ENCODE data around the gene ASAH2. TPM values are rescaled to one million over a fixed set of nuclear protein-coding genes. Genes with fewer than 3 reads are reported as not detected.

The ASAH2 gene
- under 1 TPM; 0.11 to 0.81 (median 0.69) TPM for total RNA-seq

DNA sequence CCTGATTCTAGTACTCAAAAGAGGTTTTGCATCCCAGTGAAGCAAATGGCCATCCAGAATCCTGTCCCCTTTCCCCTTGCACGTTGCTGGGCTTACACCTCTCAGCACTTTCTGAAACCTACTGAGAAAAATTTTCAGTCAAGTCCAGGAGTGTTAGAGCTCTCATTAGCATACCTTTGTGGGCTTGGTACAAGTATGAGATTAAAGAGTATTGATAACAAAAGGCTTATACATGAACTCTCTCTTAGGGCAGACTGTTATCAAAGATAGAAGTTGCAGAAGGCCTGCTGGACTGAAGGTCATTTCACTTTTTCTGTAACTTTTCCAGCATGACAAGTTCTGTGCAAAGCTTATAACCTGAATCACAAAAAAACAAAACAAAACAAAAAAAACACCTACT, at the start of gene ASAH2:
Gene ASAH2 (minus strand): TSS at position 123 of the 400 bp plus-strand sequence. CDS start 2,906 bp downstream, outside the sequence.
- Histone ChIP-seq H3K9me3 (no peaks in the 10 kb centered on the region), H3K27ac (no peak within 1 kb of the TSS), H3K4me1 (no peaks in the 10 kb centered on the region), H3K4me3 (replicated peaks in 1 of 3) (no peak within 1 kb of the TSS), H3K27me3 (no peaks in the 10 kb centered on the region), H3K36me3 (no peaks in the 10 kb centered on the region)
- intact Hi-C loops (cut with DNase I) = no loop called here
- 23 to 43% methylated on average over 1 of the region's 1 CpG for WGBS, 2 donors
- no peak for DNase-seq
- TF ChIP-seq, protein P1, sequence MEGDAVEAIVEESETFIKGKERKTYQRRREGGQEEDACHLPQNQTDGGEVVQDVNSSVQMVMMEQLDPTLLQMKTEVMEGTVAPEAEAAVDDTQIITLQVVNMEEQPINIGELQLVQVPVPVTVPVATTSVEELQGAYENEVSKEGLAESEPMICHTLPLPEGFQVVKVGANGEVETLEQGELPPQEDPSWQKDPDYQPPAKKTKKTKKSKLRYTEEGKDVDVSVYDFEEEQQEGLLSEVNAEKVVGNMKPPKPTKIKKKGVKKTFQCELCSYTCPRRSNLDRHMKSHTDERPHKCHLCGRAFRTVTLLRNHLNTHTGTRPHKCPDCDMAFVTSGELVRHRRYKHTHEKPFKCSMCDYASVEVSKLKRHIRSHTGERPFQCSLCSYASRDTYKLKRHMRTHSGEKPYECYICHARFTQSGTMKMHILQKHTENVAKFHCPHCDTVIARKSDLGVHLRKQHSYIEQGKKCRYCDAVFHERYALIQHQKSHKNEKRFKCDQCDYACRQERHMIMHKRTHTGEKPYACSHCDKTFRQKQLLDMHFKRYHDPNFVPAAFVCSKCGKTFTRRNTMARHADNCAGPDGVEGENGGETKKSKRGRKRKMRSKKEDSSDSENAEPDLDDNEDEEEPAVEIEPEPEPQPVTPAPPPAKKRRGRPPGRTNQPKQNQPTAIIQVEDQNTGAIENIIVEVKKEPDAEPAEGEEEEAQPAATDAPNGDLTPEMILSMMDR (IDR thresholded peaks at IDR 0.05) = no peak
- TF ChIP-seq POLR2A (IDR thresholded peaks at IDR 0.05) = no peak

DNA sequence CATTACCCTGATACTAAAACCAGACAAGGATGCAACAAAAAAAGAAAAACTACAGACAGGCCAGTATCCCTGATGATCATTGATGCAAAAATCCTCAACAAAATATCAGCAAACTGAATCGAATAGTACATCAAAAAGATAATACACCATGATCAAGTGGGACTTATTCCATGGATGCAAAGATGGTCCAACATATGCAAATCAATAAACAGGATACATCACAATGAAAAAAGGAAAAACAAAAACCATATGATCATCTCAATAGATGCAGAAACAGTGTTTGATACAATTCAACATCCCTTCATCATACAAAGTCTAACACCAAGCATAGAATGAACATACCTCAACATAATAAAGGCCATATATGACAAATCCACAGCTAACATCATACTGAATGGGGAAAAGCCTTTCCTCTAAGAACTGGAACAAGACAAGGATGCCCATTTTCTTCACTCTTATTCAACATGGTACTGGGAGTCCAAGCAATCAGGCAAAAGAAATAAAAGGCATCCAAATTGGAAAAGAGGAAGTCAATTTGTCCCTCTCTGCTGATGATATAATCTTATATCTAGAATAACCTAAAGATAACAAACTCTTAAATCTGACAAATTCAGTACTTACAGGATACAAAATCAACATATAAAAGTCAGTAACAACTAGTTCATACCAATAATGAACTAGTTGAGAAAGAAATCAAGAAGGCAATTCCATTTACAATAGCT, 48.8 kb upstream of the ASAH2 start:
- DNase-seq = no peak
- H3K27ac ChIP-seq = no peak overlapping the region
- H3K4me3 ChIP-seq (replicated peaks in 1 of 3) = no peak overlapping the region
- H3K9me3 ChIP-seq = no peaks in the 10 kb centered on the region
- H3K27me3 ChIP-seq = no peaks in the 10 kb centered on the region
- intact Hi-C loops (cut with DNase I) = no loop called here
- no peaks in the 10 kb centered on the region for H3K4me1 ChIP-seq
- 93 to 95% methylated on average over 1 of the region's 1 CpG for WGBS, 2 donors
- no peaks in the 10 kb centered on the region for H3K36me3 ChIP-seq
- TF ChIP-seq, protein P1 (IDR thresholded peaks at IDR 0.05) = no peak
- TF ChIP-seq POLR2A (IDR thresholded peaks at IDR 0.05) = no peak

DNA sequence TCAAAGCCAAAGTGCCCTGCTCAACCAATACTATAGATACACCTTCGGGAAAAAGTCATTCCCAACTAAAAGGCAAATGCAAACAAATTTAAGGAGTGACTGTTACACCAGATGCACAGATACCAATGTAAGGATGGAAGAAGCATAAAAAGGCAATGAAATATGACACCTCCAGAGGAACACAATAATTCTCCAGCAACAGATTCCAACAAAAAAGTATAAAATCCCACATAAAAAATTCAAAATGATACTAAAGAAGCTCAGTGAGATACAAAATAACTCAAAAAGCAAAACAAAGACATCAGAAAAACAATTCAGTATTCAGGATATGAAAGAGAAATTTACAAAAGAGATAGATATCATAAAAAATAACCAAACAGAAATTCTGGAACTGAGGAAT, 44.1 kb upstream of the ASAH2 start:
- no peak for DNase-seq
- intact Hi-C loops (cut with DNase I) = no loop called here

DNA sequence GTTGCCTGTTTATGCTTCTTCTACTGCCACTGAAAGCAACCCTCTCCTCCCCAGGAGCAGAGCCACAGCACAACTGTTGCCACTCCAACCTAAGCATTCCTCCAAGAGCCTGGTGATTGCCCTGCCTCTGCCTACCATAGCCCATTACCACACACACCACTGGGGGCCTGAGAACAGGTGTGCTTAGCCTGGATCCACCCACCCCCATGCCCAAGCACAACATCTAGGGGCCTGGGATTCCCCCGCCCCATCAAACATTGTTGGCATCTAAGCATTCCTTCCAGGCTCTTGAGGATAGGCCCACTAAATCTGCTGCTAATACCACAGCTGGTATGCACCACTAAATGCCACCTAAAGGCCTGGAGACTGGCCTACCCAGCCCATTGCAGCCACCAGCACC, 43.3 kb upstream of the ASAH2 start:
- TF ChIP-seq, protein P1 (IDR thresholded peaks at IDR 0.05) = no peak
- no peak for TF ChIP-seq POLR2A (IDR thresholded peaks at IDR 0.05)
- Histone ChIP-seq H3K9me3 (no peaks in the 10 kb centered on the region), H3K4me3 (replicated peaks in 1 of 3) (no peak overlapping the region), H3K27ac (no peak overlapping the region), H3K27me3 (no peaks in the 10 kb centered on the region), H3K4me1 (no peaks in the 10 kb centered on the region), H3K36me3 (no peaks in the 10 kb centered on the region)
- intact Hi-C loops (cut with DNase I) = no loop called here
- no peak for DNase-seq
- WGBS, 2 donors = 100% methylated on average over 1 of the region's 1 CpG

More for the DNA sequence above, 44.1 kb upstream of the ASAH2 start:
- WGBS, 2 donors = 89 to 96% methylated on average over 1 of the region's 1 CpG
- Histone ChIP-seq H3K9me3 (no peaks in the 10 kb centered on the region), H3K4me1 (no peaks in the 10 kb centered on the region), H3K27ac (no peak overlapping the region), H3K36me3 (no peaks in the 10 kb centered on the region), H3K27me3 (no peaks in the 10 kb centered on the region), H3K4me3 (replicated peaks in 1 of 3) (no peak overlapping the region)
- TF ChIP-seq, protein P1 (IDR thresholded peaks at IDR 0.05) = no peak
- no peak for TF ChIP-seq POLR2A (IDR thresholded peaks at IDR 0.05)

DNA sequence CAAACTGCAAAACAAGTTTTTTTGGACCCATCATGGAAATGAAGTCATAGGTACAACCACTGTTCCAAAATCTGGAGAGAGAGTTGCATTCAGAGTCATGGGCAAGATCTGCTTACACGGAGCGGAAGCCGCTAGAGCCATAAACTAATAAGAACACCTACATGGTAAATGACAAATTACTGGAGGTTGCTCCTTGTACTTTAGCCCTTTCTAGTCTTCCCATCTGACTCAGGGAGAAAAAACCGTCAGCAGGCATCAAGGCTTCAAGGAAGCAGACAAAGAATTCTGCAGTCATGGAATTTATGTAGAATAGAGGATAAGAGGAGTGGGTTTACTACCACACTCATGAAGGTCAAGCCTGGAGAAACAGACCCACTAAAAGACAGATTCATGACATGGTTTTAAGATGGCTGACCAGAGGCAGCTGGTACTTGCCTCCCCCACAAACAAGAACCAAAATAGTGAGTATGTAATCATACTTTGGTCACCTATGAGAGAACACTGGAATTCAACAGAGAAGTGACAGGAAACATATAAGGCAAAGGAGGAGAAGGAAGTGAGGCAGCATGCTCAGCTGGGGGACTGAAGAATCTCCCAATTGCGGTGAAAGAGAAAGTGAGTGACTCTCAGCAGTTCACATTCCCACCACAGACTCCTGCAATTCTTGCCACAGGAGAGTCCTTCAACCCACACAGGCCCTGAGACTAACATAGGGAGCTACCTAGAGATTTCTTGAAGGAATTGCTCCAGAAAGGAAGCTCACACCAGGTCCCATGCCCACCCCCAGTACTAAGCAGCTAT, 42.4 kb upstream of the ASAH2 start:
- H3K4me3 ChIP-seq (replicated peaks in 1 of 3) = no peak overlapping the region
- no peaks in the 10 kb centered on the region for H3K36me3 ChIP-seq
- no peaks in the 10 kb centered on the region for H3K27me3 ChIP-seq
- no peaks in the 10 kb centered on the region for H3K4me1 ChIP-seq
- no peak overlapping the region for H3K27ac ChIP-seq
- no peaks in the 10 kb centered on the region for H3K9me3 ChIP-seq
- 86 to 92% methylated on average over 5 of the region's 5 CpGs for WGBS, 2 donors
- intact Hi-C loops (cut with DNase I) = no loop called here
- TF ChIP-seq, protein P1 (IDR thresholded peaks at IDR 0.05) = no peak
- no peak for TF ChIP-seq POLR2A (IDR thresholded peaks at IDR 0.05)
- no peak for DNase-seq
